Raji (cell line): ENCODE measurements around the gene SMIM28.

Source experiments
- POLR2A ChIP-seq: IDR thresholded peaks from 2 replicates; pipeline ENCODE4 v1.6.1; 2011; ENCODE audit warnings: low read depth, low read length, control low read depth; ENCODE audit not compliant: insufficient read depth

SMIM28 gene

GRCh38 chr6:138357928-138358327 is 19.8 kb upstream of the SMIM28 start:
- TF ChIP-seq POLR2A = no peak

- no peak for TF ChIP-seq POLR2A
These were observed 6.9 kb upstream of the SMIM28 start for GRCh38 chr6:138370631-138371451.

DNA sequence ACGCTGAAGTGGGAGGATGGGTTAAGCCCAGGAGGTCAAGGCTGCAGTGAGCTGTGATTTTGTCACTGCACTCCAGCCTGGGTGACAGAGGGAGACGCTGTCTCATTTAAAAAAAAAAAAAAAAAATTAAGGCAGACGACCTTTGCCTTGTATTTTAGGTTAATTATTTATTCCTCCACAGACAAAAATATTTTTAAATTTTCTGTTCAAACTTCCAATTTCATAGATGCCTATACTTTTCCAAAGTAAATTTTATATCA is 6.3 kb upstream of the SMIM28 start:
- TF ChIP-seq POLR2A = no peak

GRCh38 chr6:138371720-138372119 is 6.0 kb upstream of the SMIM28 start:
- no peak for TF ChIP-seq POLR2A

- TF ChIP-seq POLR2A = no peak
These were observed 4.8 kb upstream of the SMIM28 start for GRCh38 chr6:138372711-138373463.

DNA sequence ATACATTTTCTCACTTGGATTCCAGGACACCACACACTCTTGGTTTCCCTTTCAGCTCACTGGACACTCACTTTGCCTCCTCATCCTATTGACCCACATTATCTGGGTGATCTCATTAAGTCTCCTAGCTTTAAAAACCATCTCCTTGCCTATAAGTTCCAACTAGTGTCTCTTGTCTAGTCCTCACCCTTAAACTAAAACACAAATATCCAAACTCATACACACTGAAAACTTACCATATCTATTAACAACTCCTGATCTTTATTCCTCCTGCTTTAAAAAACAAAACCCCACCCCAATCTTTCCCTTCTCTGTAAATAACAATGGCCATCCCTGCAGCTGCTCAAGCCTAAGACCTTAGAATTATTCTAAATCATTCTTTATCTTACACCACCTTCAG is 3.5 kb upstream of the SMIM28 start:
- no peak for TF ChIP-seq POLR2A

DNA sequence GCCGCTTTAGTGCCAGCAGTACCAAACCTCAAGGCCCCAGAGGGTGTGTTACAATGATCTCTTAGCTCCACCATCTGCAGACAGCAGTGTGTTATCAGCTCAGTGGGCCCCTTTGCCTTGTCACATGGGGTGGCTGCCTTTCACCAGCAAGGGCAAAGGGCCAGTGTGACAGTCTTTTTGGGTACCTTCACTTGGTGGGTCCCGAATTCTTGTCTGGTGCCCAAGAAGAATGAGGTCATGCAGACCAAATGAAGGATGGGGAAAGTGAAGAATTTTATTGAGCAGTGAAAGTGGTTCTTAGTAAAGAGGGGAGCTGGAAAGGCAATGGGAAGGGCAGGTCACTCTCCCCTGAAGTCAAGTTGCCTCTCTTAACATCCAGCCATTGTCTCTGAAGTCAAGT is 2.9 kb upstream of the SMIM28 start:
- TF ChIP-seq POLR2A = no peak

DNA sequence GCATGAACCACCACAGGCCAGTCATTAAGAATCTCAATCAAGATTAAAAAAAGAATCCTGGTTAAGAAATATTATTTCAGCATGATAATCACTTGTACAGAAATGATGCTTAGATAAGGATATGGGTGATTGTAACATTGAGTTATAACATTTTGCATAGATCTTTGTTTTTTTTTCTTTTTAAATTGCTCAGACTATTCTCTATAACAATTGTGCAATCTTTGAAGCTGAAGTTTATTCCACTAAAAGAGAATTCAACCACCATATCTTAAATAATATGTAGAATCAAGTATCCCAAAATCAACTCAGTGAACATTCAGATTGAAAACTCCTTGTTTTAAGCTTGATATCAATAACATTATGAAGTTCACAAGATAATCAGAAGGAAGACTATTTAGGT is 663 bp upstream of the SMIM28 start:
- no peak for TF ChIP-seq POLR2A

DNA sequence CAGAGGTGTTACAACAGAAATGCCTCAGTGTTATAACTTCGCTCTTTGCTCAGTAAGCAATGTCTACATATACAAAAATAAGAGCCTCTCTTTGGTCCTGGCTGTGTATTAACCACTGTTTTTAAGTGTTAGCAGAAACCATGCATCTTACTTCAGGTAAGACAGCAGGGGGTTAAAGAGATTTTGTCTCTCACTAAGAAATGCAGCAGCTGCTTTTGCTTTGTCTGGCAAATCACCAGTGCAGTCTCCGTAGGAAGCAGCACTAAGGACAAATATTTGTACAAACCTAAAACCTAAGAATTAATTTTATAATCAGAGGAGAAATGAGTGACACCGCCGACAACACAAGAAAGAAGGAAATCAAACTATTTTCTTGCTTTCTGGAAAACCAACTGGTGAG is 758 bp downstream of the SMIM28 start:
- no peak for TF ChIP-seq POLR2A

GRCh38 chr6:138382498-138383265 is 5.0 kb downstream of the SMIM28 start:
- no peak for TF ChIP-seq POLR2A

DNA sequence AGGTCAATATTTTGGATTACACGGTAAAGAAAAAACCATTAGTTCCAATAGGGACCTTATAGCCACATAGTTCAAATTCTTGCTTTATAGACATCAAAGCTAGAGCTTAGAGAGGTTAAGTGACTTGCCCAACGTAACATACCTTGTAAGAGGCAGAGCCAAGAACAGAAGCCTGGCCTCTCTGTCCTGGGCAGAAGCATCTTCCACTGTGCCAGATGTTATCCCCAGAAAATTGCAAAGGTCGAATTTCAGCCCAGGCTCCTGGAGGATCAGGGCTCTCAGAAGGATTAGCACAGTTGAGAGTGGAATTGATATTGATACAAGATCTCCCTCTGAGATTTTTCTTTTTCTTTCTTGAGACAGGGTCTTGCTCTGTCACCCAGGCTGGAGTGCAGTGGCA is 6.1 kb downstream of the SMIM28 start:
- TF ChIP-seq POLR2A = no peak

GRCh38 chr6:138386897-138387296 is 9.2 kb downstream of the SMIM28 start:
- no peak for TF ChIP-seq POLR2A

DNA sequence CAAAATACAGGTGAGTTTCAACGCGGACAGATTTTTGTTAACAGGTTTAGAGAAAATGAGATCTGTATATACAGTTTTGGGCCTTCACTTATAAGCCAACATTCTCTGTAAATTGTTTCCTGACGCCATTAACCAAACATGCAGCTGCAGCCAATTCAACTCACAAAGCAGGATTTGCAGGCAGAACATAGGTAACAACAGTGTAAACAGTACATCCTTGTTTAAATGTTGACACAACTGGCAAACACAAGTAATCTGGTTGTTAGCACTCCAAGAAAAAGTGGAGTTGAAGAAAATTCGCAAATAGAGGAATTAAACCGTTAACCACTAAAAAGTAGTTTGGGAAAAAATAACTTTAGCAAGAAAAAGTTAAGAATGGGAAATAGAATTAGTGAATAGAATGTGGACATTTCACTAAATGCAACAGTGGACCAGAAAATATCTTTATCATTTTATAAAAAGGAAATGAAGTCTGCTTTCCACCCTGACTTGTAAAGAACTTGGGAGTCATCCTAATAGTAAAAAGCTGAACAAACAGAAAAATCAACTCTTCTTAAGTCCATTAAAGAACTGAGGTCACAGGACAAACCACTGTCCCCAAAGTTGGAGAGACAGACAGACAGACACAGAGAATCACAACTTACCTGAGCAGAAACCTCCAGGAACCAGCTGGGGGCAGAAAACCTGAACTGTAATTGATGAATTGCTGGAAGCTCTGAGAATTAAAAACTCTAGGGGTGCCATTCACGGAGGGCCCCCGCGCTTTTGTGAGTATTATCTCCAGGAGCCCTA is 10.1 kb downstream of the SMIM28 start:
- no peak for TF ChIP-seq POLR2A

DNA sequence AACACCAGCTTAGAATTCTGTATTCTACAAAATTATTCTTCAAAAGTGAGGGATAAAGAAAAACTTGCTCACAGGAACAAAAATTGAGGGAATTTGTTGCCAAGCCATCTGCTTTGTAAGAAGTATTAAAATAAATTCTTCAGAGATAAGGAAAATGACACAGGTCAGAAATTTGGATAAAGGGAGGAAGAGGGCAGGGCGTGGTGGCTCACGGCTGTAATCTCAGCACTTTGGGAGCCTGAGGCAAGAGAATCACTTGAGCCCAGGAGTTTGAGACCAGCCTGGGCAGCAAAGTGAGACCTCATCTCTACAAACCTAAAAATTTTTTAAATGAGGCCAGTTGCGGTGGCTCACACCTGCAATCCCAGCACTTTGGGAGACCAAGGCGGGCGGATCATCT is 11.8 kb downstream of the SMIM28 start:
- TF ChIP-seq POLR2A = no peak
